Neural cell (in vitro differentiated cells): ENCODE data around the gene GCK.

Experiments
- POLR2AphosphoS5 ChIP-seq: IDR thresholded peaks from 2 replicates; pipeline ENCODE4 v1.6.1; 2012
- TAF1 ChIP-seq: IDR thresholded peaks from 2 replicates; pipeline ENCODE4 v1.6.1; 2012; ENCODE audit warnings: low read depth
- TF ChIP-seq, protein P1 (sequence below): fragments of 450-650 bp; IDR thresholded peaks from 2 replicates; pipeline ENCODE4 v1.5.1; 2014; ENCODE audit warnings: antibody characterized with exemption, mild to moderate bottlenecking, moderate library complexity; ENCODE audit not compliant: poor library complexity, severe bottlenecking

- TF ChIP-seq, protein P1, sequence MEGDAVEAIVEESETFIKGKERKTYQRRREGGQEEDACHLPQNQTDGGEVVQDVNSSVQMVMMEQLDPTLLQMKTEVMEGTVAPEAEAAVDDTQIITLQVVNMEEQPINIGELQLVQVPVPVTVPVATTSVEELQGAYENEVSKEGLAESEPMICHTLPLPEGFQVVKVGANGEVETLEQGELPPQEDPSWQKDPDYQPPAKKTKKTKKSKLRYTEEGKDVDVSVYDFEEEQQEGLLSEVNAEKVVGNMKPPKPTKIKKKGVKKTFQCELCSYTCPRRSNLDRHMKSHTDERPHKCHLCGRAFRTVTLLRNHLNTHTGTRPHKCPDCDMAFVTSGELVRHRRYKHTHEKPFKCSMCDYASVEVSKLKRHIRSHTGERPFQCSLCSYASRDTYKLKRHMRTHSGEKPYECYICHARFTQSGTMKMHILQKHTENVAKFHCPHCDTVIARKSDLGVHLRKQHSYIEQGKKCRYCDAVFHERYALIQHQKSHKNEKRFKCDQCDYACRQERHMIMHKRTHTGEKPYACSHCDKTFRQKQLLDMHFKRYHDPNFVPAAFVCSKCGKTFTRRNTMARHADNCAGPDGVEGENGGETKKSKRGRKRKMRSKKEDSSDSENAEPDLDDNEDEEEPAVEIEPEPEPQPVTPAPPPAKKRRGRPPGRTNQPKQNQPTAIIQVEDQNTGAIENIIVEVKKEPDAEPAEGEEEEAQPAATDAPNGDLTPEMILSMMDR = no peak
- TF ChIP-seq TAF1 = no peak
- TF ChIP-seq POLR2AphosphoS5 = no peak
Measured at GRCh38 chr7:44102846-44103565, 86.2 kb downstream of the GCK start.
